Neural progenitor cell (in vitro differentiated cells): ENCODE results near the gene MME.

Experiments used
- CTCF ChIP-seq: fragments of 200-600 bp; sonication (generic); IDR thresholded peaks from 2 replicates; pipeline ENCODE4 v1.5.1; 2017; ENCODE audit warnings: antibody characterized with exemption, mild to moderate bottlenecking
- EZH2 ChIP-seq: fragments of 200-600 bp; sonication (generic); IDR thresholded peaks from 2 replicates; pipeline ENCODE4 v1.6.1; 2017; ENCODE audit warnings: antibody characterized with exemption, mild to moderate bottlenecking, moderate library complexity

GRCh38 chr3:155192957-155193746, 113.0 kb downstream of the MME start:
- TF ChIP-seq CTCF = no peak
- TF ChIP-seq EZH2 = no peak
